ENCODE data around the gene PLCB4. TPM values are rescaled to one million over a fixed set of nuclear protein-coding genes. Genes with fewer than 3 reads are reported as not detected.

The PLCB4 gene
- total and polyA plus RNA-seq, 2 experiments from 2014 or later = 6.5 to 16.1 TPM

- TF ChIP-seq ZNF462 (CRISPR knock-in tag; IDR thresholded peaks at IDR 0.05) (no peak), ZNF331 (CRISPR knock-in tag; IDR thresholded peaks at IDR 0.05; ENCODE audit: low read depth) (no peak), REST (IDR thresholded peaks at IDR 0.05; ENCODE audit: unreplicated experiment) (no peak), ETS1 (IDR thresholded peaks at IDR 0.05) (no peak), STAT1 (IDR thresholded peaks at IDR 0.05; ENCODE audit: unreplicated experiment) (no peak)
Measured at GRCh38 chr20:9487231-9487630, 418.3 kb downstream of the PLCB4 start (continued).

Measured in GM23338 (cell line).